ENCODE results near the gene ZBTB17.
"Not testable (repeated sequence)": the region's sequence is repeated elsewhere in the genome, so short reads cannot be mapped to it uniquely, and the experiment has no call there.

Gene ZBTB17

DNA sequence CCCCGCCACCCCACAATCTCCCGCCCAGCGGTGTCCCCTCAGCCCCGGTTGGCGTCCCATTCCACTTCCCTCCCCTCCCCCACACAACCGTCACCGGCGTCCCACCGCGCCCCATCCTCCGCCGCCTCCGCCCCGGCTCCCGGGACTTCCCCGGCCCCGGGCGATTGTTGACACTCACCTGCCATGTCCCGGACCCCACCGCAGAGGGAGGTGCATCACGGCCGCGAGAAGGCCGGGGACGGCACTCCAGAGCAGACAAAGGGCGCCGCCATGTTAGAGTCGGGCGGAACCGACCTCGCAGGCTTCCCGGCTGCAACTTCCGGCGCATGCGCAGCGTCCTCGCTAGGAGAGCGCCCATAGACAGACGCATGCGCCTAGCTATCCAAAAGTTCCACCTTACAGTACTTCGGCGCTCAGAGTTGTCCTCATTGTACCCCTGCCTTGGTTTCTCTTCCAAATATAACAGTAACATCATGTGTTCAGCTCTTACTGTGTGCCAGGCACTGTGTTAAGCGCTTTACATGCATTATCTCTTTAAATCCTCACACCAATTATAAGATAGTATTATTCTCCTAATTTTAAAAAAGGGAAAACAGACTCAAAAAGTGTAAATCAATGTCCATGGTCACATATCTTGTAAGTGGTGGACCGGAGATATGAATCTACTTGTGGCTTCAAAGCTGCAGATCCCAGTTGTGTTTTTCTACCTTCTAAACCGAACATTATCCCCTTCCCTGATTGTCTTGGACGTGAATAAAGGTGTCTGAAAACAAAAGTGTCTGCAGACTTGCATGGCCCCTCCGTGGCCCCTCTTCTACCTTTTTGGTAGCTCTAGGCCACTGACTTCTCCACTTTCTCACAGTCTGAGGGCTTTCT lies at the start of gene ZBTB17:
Gene ZBTB17, minus strand, starts transcription at position 297 of the 876 bp plus-strand sequence. CDS start 27,606 bp downstream, outside the sequence.
- in situ Hi-C loops (cut with MboI; ENCODE audit: low sequenced_read_pairs): no loop called here

DNA sequence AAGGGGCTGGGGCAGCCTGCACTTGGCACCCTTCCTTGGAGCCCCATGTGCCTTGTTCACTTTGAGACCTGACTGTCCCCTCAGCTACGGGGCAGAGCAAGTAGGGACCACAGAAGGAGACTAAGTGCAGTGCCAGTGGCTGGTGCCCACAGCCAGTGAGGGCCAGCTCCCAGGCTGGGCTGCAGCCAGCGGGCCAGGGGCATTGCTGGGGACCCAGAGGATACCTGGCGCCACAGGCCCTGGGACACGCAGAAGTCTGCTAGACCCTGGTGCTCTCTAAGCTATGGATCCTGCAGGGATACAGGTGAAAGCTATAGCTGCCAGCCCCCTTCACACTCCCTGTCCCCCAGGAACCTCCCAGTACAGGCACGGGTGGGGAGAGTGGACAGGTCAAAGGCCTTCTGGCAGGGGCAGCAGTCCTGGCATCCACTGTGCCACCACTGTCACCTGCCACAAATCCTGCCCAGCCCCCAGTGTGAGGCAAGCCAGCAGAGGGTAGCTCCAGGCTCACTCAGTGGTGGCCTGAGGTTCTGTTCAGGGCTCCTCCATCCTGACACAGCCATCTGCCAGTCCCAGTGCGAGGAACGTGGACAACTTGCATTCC lies 47.3 kb upstream of the ZBTB17 start:
- in situ Hi-C loops (cut with MboI; ENCODE audit: low sequenced_read_pairs): no loop called here

DNA sequence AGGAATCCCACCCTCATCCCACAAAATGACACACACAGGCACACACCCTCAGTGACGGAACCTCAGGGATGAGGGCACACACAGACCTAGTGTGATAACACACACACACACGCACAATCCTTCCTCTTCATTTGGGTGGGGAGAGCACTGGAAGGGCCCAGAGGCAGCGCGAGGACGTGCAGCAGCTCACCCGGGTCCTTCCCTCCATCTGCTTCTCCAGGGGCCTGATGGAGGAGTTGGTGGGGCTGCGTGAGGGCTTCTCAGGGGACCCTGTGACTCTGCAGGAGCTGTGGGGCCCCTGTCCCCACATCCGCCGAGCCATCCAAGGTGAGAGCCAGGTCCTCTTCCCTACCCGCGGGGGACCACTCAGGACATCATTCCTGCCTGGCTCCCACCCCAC lies 46.5 kb upstream of the ZBTB17 start:
- in situ Hi-C loops (cut with MboI; ENCODE audit: low sequenced_read_pairs): no loop called here

DNA sequence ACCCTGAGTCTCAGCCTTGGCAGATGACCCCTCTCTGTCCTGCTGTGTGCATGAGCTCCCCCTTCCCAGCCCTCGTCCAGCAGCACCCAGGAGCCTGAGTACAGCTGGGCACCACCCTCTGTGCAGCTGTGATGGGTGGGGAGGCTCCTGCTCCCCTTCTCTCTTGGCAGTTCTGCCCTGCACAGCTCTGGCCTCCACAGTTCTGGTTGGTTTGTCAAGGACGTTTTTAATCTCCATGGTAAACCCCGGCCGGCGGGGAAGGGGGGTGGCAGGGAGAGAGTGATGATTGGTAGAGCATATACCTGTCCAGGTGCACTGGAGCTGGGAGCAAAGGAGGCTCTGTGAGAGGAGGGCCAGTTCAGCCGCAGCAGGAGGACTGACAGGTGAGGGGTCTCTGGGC lies 45.8 kb upstream of the ZBTB17 start, which contains the start of gene CLCNKA:
Gene CLCNKA, plus strand, starts transcription at position 356 of the 400 bp plus-strand sequence. CDS start 584 bp downstream, outside the sequence.
- in situ Hi-C loops (cut with MboI; ENCODE audit: low sequenced_read_pairs): no loop called here

DNA sequence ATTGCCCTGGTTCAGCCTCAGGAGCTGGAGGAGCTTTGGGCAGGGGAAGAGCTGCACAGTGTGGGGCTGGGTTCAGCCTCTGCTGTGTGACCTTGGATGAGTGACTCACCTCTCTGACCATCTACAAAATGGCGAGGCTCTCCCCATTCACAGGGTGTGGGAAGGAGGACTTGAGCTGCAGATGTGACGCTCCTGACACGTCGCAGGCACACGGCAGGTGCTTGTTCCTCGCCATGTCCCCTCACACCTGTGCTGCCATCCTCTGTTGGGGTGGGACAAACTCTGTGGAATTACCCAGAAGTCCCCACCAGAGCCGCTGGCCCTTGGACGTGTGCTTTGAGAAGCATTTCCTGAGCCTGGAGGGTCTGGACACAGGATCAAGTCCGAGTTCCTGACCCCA lies 45.0 kb upstream of the ZBTB17 start:
- in situ Hi-C loops (cut with MboI; ENCODE audit: low sequenced_read_pairs): not testable (repeated sequence)

DNA sequence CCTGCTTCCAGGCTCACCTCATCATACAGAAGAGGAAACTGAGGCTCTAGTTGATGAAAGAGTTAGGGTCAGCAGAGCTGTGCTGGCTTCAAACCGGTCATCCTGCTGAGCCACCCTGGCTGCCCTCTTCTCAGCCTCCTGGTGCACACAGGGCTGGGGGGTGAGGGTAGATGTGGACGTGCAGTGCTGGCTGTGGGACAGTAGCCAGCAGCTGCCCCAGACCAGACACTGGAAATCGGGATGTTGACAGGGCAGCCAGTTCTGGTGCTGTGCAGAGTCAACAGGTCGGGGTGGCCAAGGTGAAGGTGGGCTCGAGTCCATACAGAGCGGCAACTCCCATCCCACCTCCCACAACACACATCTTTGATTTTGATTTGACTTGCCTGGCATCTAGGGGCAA lies 44.4 kb upstream of the ZBTB17 start:
- in situ Hi-C loops (cut with MboI; ENCODE audit: low sequenced_read_pairs): no loop called here

DNA sequence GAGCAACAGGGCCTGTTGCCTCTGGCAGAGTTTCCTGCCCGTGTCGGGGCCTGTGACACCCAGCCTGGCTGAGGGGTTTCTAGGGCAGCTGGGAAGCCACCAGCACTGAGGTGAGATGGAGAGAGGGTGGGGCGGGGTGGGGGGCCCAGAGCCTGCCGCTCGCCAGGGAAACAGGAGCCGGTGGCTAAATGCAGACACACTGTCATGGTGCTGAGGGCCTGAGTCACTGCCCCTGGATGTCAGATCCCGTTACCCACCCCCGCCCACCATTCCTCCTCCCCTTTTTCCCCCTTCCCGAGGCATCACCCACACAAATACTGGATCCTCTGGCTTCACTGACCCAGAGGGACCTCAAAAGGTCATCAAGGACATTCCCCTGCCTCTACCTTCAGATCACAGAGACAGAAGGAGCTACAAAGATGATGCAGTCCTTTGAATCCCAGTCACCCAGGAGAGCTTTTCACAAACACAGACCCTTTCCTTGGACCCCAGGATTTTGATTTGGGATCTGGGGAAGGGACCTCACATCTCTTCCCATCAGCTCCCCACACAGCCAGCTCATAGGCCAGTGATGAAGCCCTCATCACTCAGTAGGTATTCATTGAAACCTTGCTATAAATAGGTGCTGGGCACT lies 43.9 kb upstream of the ZBTB17 start:
- in situ Hi-C loops (cut with MboI; ENCODE audit: low sequenced_read_pairs): no loop called here

DNA sequence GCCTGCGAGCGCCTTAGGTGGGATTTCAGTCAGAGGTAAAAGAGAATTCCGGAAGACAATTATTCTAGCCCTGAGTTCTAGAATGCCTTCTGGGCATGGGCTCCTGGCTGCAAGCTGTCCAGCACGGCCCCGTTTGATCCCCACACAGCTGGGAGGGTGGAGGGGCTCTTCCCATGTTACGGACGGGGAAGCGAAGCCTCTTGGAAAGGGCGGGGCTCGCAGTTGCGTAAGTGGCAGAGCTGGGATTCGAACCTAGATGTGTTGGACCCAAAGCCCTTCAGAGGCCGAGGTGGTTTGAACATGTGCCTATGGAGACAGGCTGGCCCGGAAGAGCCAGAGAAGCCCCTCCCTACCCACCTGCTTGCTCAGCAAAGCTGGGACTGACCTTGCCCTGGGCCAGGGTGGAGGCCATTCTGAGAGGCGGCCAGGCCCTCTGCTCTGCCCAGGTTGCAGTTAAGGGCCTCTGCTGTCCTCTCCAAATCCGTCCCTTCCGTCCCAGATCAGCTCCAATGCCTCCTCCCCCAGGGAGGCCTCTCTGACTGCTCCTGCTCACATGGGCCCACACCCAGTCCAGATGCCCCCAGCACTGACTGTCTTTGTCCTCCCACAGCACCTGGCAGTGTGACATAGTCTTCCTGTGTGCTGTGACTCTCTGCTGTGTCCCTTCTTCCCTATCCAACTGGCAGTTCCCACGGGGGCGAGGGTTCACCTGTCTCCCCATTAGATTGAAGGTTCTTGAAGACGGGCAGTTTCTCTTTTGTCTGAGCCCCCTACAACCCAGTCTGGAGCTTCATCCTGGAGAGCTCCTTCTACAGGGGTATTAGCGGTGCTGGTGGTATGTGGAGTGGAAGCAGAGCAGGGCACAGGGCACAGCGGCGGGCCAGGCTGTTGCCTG lies 43.1 kb upstream of the ZBTB17 start:
- in situ Hi-C loops (cut with MboI; ENCODE audit: low sequenced_read_pairs): no loop called here

DNA sequence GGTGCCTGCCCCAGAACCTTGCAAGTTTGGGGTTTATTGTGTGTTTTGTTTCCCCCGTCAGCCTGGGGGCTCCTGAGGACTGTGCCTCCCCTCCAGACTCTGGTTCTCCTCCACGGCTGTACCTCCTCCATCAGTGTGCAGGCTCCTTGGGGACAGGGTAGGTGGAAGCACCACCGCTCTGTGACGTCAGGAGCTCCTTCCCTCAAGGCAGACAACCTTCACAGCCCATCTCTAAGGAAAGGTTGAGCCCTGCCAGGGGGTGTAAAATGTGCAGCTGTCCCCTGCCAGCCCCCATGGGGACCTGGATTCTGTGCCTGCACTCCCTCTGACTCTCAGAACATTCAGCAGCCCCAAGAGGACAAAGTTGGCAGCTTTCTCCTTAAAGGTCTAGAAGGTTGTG lies 42.4 kb upstream of the ZBTB17 start:
- in situ Hi-C loops (cut with MboI; ENCODE audit: low sequenced_read_pairs): no loop called here

DNA sequence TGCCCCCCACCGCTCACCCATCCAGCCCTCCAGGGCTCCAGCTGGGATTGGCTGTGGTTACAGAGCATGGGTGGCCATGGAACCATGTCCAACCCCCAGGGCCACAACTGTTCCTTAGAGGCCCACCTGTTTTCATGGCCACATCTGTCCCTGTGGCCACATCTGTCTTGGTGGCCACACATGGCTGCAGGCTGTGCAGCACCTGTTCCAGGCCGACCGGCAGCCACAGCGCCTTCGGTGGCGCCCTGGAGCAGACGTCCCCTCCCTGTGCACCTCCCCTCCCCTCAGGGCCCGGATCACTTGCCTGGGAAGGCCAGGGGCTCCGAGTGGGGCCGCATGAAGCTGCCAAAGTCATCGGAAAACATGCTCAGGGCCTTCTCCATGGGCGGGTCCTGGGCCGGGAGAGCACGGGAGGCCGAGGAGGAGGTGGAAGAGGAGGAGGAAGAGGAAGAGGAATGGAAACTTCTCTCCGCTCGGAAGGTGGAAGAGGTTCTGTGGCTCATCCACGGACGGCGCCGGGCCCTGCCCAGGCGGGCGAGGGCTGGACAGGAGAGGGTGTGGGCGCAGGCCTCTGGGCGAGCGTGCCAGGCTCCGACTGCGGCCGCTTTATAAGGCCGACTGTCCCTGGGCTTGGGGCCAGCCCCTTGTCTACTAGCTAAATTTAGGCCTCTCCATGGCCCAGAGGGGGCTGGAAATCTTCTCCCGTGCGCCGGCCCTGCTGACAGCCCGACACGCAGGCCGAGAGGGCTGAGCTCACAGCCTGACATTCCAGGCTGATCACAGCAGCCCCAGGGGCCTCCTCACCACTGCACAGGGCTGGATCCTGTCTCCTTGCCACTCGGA lies 41.8 kb upstream of the ZBTB17 start, which contains the start of gene HSPB7:
Gene HSPB7, minus strand, starts transcription at position 583 of the 843 bp plus-strand sequence. Its CDS starts 80 bp downstream, at position 503.
- in situ Hi-C loops (cut with MboI; ENCODE audit: low sequenced_read_pairs): no loop called here

DNA sequence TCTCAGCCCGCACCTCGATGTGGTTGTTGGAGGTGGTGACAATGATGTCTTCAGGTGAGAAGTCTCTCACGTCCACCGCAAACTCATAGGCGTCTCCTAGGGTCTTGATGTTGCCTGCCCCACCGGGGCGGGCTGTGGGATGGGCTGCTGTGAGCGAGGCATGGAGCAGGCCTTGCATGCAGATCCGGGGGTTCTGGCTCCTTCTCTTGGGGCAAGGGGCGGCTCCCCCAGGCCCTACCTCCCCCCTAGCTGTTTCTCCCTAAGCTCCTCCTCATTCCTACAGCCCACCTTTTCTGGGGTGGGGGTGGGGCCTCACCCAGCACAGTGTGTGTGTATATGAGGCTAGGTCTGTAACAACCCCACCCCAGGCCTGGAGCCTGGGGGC lies 41.2 kb upstream of the ZBTB17 start:
- in situ Hi-C loops (cut with MboI; ENCODE audit: low sequenced_read_pairs): no loop called here

DNA sequence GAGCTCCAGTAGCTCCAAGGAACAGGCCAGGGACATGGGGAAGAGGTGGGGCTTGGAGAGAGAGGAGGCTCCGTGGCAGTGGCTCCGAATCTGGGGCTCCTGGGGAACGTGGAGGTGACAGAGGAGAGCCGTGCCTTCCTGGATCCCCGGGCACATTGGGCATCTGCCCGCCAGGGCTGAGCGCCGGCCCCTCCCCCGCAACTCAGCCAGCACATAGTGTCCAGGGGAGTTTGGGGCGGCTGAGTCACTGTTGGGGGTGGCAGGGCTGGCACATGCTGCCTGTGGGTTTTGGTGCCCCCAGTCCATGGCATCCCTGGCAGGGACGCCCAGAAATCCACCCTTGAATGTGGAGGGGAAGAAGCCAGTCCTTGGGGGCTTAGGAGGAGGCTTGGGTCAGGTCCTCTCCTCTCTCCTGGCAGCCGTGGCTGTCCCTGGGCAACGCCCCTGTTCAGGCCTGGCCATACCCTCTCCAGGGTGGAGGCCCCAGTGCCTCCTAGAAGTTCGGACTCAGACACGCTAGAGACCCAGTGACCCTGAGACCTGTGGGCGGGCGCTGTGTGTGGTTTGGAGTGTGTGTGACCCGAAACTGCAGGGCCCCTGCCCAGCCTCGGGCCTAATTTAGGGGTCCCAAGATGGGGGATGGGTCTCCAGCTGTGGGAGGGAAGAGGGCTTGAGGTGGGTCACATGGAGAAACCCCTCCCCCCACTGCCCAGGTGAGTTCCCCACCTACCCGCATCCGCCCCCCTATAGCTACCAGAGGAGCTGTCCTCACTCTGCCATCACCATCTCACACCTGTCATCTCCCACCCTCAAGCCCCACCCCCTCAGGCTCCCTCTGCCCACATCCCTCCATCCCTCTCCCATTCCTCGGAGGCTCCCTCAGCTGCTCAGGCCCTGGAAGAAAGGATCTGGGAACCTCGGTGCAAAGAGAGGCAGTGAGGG lies 40.3 kb upstream of the ZBTB17 start:
- in situ Hi-C loops (cut with MboI; ENCODE audit: low sequenced_read_pairs): no loop called here

DNA sequence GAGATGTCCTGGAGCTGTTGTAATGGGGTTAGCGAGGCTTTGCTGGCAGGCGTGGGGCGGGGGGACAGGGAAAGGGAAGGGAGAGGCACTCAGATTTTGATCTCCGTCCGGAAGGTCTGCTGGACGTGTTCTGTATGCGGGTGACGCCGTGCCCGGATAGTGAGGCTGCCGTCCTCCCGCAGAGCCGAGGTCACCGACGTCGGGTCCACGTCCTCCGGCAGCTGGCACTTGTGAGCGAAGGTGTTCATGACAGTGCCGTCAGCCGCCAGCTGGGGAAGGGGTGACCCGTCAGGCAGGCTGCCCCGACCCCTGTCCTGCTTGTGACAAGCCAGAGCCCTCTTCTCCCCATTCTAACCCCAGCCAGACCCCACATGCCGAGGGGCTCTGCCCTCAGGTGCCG lies 39.6 kb upstream of the ZBTB17 start:
- in situ Hi-C loops (cut with MboI; ENCODE audit: low sequenced_read_pairs): no loop called here

DNA sequence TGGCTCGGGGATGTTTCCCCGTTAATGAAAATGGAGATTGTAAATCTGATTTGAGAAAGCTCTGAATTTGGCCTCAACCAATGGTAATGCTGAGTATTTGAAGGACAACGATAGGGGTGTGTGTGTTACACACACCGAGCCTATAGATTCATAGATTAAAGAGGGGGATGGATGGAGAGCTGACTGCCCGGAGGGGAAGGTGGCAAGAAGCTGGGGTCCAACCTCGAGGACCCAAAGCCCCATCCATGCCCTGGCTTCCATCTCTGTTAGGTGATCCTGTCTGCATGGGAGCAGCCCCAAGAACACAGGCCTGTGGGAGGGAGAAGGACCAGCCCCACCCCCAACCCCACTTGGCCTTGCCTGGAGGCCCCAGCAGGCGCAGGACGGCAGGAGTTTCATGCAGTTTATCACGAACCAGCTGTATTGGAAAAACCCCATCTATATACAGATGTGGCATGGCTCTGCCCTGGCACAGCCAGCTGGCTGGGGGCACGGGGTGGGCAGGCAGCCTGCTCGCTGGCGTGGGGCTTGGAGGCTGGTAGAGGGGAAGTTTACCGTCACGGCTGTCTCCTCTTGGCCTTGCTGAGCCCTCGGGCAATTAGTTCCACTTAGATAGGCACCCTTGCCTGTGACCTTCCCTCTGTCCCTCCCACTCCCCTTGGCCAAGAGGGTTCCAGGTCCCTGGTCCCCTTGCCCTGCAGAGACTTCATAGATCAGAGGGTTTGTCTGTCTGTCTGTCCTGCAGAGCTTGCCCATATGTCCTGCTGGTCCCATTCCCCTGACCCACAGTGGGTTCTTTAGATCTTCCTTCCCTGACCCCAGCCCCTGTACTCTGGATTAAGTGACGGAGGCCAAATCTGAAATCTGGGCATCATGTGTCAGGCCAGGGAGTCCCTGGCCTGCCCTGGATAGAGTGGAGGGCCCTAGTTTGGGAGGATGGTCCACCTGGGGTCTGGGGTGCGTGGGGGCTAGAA lies 38.9 kb upstream of the ZBTB17 start:
- in situ Hi-C loops (cut with MboI; ENCODE audit: low sequenced_read_pairs): no loop called here

DNA sequence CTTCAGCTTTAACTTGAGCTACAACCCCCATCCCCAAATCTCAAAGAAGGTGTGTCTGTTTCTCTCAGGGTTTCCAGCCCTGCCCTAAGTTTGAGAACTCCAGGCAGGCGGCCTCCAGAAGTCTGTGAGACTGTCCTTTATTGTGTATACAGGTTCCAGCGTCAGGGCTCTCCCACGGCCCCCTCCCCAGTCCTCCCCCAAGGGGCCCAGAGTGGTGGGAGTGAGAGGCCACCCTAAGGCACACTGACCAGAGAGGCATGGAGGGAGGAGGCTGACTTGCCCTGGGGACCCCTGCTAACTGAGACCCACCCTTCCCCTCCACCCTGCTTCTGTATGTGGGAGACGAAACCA lies 38.0 kb upstream of the ZBTB17 start:
- in situ Hi-C loops (cut with MboI; ENCODE audit: low sequenced_read_pairs): no loop called here

DNA sequence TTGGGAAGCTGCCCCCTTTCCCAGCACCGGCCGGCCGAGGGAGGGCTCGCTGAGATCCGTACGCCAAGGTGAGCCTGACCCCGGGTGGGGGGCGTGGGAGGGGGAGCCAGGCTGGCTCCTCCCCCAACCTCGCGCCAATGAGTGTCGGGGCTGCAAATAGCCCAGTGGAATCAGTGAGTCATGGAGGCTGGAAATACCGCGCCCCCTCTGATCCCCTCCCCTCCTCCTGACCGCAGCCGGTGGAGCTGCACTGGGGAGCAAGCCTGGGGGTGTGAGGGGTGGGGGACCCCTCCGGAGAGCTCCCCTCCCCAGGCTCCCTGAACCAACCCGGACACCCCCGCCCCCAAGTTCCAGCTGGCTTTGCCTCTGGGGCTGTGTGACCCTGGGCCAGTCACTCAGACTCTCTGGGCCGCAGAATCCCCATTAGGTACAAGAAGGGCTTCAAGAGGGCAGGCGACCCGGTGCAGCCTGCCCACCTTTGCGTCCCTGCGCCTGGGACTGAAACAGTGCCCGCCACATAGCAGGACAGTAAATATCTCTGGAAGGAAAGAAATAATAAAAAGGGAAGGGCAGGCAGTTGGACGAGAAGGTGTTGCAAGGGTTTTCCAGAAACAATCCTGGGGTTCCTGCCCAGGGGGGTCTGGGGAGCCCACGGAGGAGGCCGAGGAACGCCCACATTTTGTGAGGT lies 37.5 kb upstream of the ZBTB17 start:
- in situ Hi-C loops (cut with MboI; ENCODE audit: low sequenced_read_pairs): no loop called here

DNA sequence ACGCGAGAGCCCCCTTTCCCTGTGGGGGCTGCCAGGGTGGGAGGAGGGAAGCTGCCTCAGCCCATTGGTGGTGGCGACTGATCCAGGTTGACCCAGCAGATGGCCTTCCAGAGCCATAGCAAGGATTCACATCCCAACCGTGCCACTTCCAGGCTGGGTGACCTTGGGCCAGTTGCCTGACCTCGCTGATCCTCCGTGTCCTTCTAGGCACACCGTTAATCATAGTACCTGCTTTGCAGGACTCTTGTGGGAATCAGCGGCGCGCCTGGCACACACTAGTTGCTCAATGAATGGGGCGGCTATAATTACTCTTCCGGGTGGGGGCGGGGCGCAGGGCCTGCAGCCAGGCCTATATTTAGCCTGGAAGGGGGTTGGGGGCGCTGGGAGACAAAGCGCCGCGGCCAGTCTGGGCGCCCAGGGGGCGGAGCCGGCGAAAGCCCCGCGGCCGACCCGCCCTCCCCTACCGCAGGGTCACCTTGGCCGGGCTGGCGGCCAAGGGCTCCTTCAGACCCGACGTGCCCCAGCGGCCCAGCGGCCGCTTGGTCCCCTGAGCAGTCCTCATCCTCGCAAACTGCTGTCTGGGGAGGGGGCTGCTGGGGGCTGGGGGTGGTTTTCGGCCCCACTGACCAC lies 36.8 kb upstream of the ZBTB17 start:
- in situ Hi-C loops (cut with MboI; ENCODE audit: low sequenced_read_pairs): no loop called here

Measured in HL-60/S4 treated with retinoic acid at 250 ng/mL for 4 days and 3 days (cell line).